Vagina (tissue), 2 donors: ENCODE results near the gene ZNF385A. TPM values are rescaled to one million over a fixed set of nuclear protein-coding genes. Genes with fewer than 3 reads are reported as not detected.

Source experiments
- DNase-seq, 2 donors: peaks; one replicate each; pipeline ENCODE4 v3.0.0-alpha.2; 2017; ENCODE audit errors: extremely low spot score in 2 of 2
- H3K27ac ChIP-seq: fragments of 200-600 bp; sonication (generic); one replicate; pipeline ENCODE4 v1.5.1; 2019
- H3K27me3 ChIP-seq: fragments of 200-600 bp; sonication (generic); one replicate; pipeline ENCODE4 v1.5.1; 2019
- H3K36me3 ChIP-seq, 2 donors: fragments of 200-600 bp; sonication (generic); one replicate each; pipeline ENCODE4 v1.5.1; 2017 to 2019
- H3K4me1 ChIP-seq: fragments of 200-600 bp; sonication (generic); one replicate; pipeline ENCODE4 v1.5.1; 2019
- H3K4me3 ChIP-seq, 2 donors: fragments of 200-600 bp; sonication (generic); 1 replicate in 1 of 2; 2 replicates in 1 of 2; pipeline ENCODE4 v1.5.1; 2016 to 2019
- H3K9me3 ChIP-seq: fragments of 200-600 bp; sonication (generic); one replicate; pipeline ENCODE4 v1.5.1; 2019
- POLR2A ChIP-seq, 2 donors: fragments of 450-650 bp; IDR thresholded peaks; one replicate each; pipeline ENCODE4 v1.6.1; 2017; ENCODE audit warnings: antibody characterized with exemption in 2 of 2, mild to moderate bottlenecking in 2 of 2, moderate library complexity in 2 of 2
- POLR2AphosphoS5 ChIP-seq, 2 donors: sonication (generic); formaldehyde crosslinking; IDR thresholded peaks; one replicate each; pipeline ENCODE4 v1.9.0; 2017; ENCODE audit warnings: antibody characterized with exemption in 2 of 2, mild to moderate bottlenecking in 2 of 2, low read depth in 1 of 2; ENCODE audit not compliant: insufficient read depth in 1 of 2
- intact Hi-C: fragments of 100-400 bp; cut with DNase I; formaldehyde crosslinking; loops from one replicate; pipeline ENCODE4 v1.15.1; 2023
- total RNA-seq: library from RNA; depleted of rRNA; stranded (reverse); fragments of >200 nt; gene quantifications from one replicate; pipeline ENCODE4 v1.2.3, GENCODE V29; 2016
- TF ChIP-seq, protein P1 (sequence below), 3 experiments: fragments of 450-650 bp in 2 of 3; fragments of 200-600 bp in 1 of 3; sonication (generic) in 1 of 3; IDR thresholded peaks; one replicate each; pipeline ENCODE4 v1.5.1; 2017 to 2019; ENCODE audit warnings: antibody characterized with exemption in 3 of 3, mild to moderate bottlenecking in 2 of 3, moderate library complexity in 2 of 3

ZNF385A gene
- total RNA-seq, 1 donor from 2014 or later = 38.8 TPM

GRCh38 chr12:54349036-54349435 lies 35.5 kb downstream of the ZNF385A start:
- H3K27me3 ChIP-seq = no peaks in the 10 kb centered on the region
- no peak for TF ChIP-seq POLR2AphosphoS5 (IDR thresholded peaks at IDR 0.05; ENCODE audit: insufficient read depth in 1 of 2, low read depth in 1 of 2)
- TF ChIP-seq, protein P1, sequence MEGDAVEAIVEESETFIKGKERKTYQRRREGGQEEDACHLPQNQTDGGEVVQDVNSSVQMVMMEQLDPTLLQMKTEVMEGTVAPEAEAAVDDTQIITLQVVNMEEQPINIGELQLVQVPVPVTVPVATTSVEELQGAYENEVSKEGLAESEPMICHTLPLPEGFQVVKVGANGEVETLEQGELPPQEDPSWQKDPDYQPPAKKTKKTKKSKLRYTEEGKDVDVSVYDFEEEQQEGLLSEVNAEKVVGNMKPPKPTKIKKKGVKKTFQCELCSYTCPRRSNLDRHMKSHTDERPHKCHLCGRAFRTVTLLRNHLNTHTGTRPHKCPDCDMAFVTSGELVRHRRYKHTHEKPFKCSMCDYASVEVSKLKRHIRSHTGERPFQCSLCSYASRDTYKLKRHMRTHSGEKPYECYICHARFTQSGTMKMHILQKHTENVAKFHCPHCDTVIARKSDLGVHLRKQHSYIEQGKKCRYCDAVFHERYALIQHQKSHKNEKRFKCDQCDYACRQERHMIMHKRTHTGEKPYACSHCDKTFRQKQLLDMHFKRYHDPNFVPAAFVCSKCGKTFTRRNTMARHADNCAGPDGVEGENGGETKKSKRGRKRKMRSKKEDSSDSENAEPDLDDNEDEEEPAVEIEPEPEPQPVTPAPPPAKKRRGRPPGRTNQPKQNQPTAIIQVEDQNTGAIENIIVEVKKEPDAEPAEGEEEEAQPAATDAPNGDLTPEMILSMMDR (IDR thresholded peaks at IDR 0.05) = no peak
- no peak for TF ChIP-seq POLR2A (IDR thresholded peaks at IDR 0.05)
- H3K4me1 ChIP-seq = peaks cover 25% of the 10 kb centered on the region
- DNase-seq = no peak
- no peak overlapping the region for H3K27ac ChIP-seq
- intact Hi-C loops = no loop called here
- no peaks in the 10 kb centered on the region for H3K9me3 ChIP-seq
- H3K36me3 ChIP-seq = peaks cover 0 to 65% of the 10 kb centered on the region in 2 donors
- H3K4me3 ChIP-seq = no peak overlapping the region

GRCh38 chr12:54341378-54342300 lies 42.9 kb downstream of the ZNF385A start:
- Histone ChIP-seq H3K36me3 (peaks cover 0 to 59% of the 10 kb centered on the region in 2 donors), H3K4me3 (no peak overlapping the region), H3K9me3 (no peaks in the 10 kb centered on the region), H3K27me3 (no peaks in the 10 kb centered on the region), H3K27ac (no peak overlapping the region), H3K4me1 (peaks cover 17% of the 10 kb centered on the region)
- intact Hi-C loops = no loop called here
- TF ChIP-seq POLR2AphosphoS5 (IDR thresholded peaks at IDR 0.05; ENCODE audit: insufficient read depth in 1 of 2, low read depth in 1 of 2) = no peak
- TF ChIP-seq, protein P1 (IDR thresholded peaks at IDR 0.05) = no peak
- no peak for TF ChIP-seq POLR2A (IDR thresholded peaks at IDR 0.05)
- DNase-seq = no peak

DNA sequence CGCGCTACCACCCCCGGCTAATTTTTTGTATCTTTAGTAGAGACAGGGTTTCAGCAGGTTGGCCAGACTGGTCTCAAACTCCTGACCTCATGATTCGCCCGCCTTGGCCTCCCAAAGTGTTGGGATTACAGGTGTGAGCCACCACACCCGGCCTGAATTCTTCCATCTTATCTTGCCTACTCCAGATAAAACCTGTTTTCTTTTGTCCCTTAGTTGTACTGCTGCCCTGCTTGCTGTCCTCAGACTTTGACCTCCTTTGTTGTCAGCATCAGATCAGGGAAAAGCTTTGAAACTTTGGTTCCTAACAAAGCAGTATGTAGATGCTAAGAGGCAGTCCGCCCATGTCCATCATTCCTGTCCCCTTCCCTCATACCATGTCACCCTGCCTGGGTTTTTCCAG lies 43.7 kb downstream of the ZNF385A start:
- Histone ChIP-seq H3K27me3 (no peaks in the 10 kb centered on the region), H3K9me3 (no peaks in the 10 kb centered on the region), H3K36me3 (peaks cover 0 to 53% of the 10 kb centered on the region in 2 donors), H3K4me1 (peaks cover 23% of the 10 kb centered on the region), H3K27ac (no peak overlapping the region), H3K4me3 (no peak overlapping the region)
- intact Hi-C loops = no loop called here
- no peak for DNase-seq
- TF ChIP-seq, protein P1 (IDR thresholded peaks at IDR 0.05) = no peak
- TF ChIP-seq POLR2AphosphoS5 (IDR thresholded peaks at IDR 0.05; ENCODE audit: insufficient read depth in 1 of 2, low read depth in 1 of 2) = no peak

DNA sequence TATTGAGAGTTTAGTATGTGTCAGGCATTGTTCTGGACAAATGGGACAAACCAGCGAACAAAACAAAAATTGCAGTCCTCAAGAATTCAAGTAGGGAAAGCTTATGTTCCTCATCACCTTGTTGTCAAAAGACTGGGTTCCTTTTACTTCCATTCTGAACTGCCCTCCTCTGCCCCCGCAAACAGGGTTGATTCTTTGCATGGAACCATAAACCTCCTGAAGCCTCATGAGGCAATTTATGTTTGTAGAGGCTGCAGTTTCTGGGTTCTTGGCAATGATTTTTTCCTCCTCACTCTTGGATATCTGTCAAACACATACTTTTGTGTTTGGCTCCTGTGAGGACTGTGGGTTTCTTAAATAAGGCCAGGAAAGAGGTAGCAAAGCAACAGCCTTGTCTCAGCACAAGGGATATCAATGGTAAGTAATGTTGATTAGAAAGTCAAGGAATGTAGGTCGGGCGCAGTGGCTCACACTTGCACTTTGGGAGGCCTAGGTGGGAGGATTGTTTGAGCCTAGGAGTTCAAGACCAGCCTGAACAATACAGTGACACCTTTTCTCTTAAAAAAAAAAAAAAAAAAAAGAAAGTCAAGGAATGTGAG lies 45.7 kb downstream of the ZNF385A start:
- DNase-seq = no peak
- no peak for TF ChIP-seq POLR2AphosphoS5 (IDR thresholded peaks at IDR 0.05; ENCODE audit: insufficient read depth in 1 of 2, low read depth in 1 of 2)
- TF ChIP-seq, protein P1 (IDR thresholded peaks at IDR 0.05) = no peak
- no peak for TF ChIP-seq POLR2A (IDR thresholded peaks at IDR 0.05)
- Histone ChIP-seq H3K4me1 (peaks cover 28% of the 10 kb centered on the region), H3K36me3 (peaks cover 0 to 32% of the 10 kb centered on the region in 2 donors), H3K9me3 (no peaks in the 10 kb centered on the region), H3K4me3 (no peak overlapping the region), H3K27ac (no peak overlapping the region), H3K27me3 (no peaks in the 10 kb centered on the region)
- intact Hi-C loops = no loop called here
